Epidermal melanocyte (primary cell): ENCODE results near the gene TMEM256.
"Not testable (repeated sequence)": the region's sequence is repeated elsewhere in the genome, so short reads cannot be mapped to it uniquely, and the experiment has no call there.

Experiments
- DNase-seq: peaks from one replicate; pipeline ENCODE4 v3.0.0; 2011; ENCODE audit warnings: low spot score; ENCODE audit not compliant: insufficient read length

Gene TMEM256

DNA sequence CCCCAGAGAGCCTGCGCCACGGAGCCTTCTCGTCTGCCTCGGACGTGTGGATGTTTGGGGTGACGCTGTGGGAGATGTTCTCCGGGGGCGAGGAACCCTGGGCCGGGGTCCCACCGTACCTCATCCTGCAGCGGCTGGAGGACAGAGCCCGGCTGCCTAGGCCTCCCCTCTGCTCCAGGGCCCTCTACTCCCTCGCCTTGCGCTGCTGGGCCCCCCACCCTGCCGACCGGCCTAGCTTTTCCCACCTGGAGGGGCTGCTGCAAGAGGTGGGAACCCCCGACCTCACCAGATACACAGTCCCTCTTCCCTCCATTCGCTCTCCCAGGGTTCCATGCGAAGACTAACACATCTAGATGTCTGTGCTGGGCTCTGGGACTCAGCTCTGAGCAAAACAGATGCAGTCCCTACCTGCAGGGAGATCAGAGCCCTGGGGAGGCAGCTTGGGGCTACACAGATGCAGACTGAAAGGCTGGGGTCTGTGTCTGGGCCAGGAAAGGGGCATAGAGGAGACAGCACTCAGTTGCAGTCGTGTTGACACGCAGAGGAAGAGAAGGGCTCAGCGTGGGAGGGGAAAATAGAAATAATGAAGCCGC, 19.3 kb downstream of the TMEM256 start:
- no peak for DNase-seq

DNA sequence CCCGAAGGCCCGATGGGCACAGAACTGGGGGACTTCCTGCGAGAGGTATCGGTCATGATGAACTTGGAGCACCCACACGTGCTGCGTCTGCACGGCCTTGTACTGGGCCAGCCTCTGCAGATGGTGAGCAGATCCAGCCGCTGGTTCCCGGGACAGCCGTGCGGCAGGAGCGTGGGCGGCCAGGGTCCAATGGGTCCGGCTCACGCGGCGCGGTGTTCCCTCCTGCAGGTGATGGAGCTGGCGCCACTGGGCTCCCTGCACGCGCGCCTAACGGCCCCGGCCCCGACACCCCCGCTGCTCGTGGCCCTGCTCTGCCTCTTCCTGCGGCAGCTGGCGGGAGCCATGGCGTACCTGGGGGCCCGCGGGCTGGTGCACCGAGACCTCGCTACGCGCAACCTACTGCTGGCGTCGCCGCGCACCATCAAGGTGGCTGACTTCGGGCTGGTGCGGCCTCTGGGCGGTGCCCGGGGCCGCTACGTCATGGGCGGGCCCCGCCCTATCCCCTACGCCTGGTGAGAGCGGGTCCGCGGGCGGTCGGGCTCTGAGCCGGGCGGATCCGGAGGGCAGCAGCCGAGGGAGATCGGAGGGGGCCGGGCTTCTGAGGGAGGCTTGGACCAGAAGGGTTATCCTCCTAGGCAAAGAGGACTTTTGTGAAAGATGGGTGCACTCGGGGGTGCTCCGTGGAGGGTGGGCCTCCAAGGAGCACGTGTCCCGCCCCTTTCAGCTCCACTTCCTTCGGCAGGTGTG, 20.0 kb downstream of the TMEM256 start:
- DNase-seq, result no peak

DNA sequence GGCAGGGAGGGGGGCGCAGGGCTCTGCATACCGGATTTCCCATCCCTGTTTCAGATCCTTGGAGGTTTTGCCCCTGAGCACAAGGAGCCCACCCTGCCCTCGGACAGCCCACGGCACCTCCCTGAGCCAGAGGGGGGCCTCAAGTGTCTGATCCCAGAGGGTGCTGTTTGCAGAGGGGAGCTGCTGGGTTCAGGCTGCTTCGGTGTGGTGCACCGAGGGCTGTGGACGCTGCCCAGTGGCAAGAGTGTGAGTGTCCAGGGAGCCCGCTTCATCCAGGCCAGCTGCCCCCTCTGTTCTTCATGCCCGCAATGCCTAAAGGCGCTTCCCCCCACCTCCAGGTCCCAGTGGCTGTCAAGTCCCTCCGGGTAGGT, 20.5 kb downstream of the TMEM256 start:
- no peak for DNase-seq

DNA sequence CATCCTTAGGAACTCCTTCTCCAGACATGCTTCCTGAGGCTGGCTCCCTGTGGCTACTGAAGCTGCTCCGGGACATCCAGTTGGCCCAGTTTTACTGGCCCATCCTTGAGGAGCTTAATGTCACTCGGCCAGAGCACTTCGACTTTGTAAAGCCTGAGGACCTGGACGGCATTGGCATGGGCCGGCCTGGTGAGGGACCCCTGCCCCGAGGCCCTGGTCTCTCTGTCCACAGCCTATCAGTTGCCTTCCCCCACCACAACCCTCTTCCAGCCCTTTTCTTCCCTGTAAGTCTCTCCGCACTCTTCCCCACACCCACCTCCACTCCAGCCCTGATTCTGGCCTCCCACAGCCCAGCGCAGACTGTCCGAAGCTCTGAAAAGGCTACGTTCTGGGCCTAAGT, 21.0 kb downstream of the TMEM256 start:
- no peak for DNase-seq

DNA sequence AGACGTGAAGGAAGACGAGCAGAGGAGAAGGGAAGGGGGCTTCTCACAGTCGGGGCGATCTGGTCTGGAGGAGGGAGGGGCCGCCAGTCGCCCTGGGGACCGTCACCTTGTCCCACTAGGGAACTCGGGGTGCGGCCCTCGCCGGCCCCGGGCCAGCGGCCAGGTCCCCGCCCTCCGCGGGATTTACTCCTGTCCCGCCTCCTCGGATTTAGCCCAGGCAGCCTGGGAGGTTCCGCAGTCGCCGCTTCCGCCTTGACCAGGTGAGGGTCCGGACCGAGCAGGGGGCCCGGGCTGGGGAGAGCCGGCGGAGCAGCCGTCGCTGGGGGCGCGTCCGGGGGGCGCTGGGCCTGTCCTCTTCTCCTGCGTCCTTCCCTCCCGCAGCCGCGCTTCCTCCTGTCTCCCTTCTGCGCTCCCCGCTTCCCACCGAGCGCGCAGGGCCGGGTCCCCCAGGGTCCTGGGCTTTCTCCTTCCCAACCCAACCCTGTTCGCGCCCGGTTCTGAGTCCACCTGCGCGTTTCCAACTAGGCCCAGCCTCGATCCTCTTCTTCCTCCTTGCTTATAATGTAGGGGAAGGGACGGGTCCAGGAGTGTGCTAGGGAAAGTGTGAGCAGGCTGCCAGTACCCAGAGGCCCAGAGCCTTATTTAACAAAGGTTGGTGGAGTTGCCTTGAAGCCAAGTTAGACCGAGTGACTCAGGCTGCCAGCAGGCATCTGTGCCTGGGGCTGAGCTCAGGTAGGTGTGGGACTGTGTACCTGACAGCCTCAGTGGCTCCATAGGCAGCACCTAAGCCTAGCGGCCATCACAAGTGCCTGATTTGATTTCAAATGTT, 22.8 kb downstream of the TMEM256 start, which contains the start of gene TNK1:
Gene TNK1, plus strand, starts transcription at position 235 of the 829 bp plus-strand sequence. CDS start 1,838 bp downstream, outside the sequence.
- DNase-seq, result no peak

DNA sequence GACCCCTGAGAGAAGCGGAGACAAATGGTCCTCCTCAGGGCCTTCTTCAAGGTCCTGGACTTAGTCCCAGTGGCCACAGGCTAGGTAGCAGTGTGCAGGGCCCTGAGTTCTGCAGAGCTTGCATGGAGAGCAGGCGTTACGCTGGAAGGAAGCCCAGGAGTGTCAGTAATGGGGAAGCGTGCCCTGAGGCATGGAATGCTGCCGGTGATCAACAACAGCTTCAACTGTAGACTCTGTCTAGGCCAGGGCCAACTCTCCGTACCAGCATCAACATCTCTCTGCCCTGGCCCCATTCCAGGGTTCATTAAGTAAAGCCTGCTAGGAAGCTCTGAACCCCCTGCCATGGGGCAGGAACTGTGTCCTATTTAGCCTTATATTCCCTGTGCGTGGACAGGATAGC, 23.6 kb downstream of the TMEM256 start:
- DNase-seq, result peak; percentile 56

DNA sequence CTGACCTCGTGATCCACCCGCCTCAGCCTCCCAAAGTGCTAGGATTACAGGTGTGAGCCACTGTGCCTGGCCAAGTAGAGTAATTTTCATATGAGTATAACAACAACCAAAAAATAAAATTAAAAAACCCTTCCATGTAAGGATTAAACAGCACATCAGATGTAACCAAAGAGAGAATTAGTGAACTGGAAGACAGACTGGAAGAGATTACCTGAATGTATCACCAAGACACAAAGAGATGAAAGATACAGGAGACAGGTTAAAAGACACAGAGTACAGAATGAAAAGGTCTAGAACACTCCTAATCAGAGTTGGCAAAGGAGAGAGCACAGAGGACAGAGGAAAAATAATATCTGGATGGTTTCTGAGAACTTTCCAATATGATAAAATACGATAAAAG, 24.8 kb downstream of the TMEM256 start:
- DNase-seq, result no peak

DNA sequence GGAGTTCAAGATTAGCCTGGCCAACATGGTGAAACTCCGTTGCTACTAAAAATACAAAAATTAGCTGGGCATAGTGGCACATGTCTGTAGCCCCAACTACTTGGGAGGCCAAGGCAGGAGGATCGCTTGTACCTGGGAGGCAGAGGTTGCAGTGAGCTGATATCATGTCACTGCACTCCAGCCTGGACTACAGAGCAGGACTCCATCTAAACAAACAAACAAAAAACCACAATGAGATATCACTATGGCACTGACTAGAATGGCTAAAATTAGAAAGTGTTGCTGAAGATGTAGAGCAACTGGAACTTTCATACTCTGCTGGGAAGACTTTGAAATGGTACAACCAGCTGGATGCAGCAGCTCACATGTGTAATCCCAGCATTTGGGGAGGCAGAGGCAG, 29.5 kb downstream of the TMEM256 start:
- DNase-seq, result no peak

DNA sequence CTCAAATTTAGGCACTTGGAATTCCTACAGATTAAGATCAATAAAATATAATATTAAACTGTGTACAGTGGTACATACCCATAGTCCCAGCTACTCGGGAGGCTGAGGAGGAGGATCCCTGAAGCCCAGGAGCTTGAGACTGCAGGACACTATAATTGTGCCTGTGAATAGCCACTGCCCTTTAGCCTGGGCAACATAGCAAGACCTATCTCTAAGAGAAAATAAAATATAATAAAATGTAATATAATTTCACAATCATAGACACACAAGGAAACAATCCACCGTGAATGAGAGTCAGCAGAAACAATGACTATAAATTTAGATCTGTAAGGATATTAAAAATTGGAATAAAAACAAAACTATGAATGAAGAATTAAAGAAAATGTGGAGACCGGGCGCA, 33.0 kb downstream of the TMEM256 start:
- no peak for DNase-seq

DNA sequence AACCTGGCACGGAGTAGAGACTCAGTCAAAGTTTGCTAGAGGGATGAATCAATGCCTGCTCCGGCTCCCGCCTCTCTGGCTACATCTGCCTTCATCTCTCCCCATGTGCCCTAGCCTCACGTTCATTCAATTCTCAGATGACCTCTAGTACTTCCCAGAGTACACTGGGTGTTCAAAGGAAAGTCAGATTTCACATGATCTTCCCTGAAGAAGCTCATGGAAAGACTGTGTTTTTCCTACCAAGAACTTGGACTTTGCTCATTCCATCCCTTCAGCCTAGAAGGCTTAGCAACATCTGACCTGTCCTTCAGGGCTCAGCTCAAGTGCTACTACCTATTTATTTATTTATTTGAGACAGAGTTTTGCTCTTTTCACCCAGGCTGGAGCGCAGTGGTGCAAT, 34.1 kb downstream of the TMEM256 start:
- DNase-seq, result no peak

DNA sequence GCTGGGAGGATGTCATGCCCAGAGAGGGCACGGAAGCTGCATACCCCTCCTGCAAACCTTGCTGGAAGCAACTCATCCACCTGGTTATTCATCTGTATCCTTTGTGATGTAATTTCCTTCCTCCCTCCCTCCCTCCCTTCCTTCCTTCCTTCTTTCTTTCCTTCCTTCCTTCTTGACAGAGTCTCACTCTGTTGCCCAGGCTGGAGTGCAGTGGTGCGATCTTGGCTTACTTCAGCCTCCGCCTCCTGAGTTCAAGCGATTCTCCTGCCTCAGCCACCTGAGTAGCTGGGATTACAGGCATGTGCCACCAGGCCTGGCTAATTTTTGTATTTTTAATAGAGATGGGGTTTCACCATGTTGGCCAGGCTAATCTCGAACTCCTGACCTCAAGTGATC, 35.3 kb downstream of the TMEM256 start:
- not testable (repeated sequence) for DNase-seq

DNA sequence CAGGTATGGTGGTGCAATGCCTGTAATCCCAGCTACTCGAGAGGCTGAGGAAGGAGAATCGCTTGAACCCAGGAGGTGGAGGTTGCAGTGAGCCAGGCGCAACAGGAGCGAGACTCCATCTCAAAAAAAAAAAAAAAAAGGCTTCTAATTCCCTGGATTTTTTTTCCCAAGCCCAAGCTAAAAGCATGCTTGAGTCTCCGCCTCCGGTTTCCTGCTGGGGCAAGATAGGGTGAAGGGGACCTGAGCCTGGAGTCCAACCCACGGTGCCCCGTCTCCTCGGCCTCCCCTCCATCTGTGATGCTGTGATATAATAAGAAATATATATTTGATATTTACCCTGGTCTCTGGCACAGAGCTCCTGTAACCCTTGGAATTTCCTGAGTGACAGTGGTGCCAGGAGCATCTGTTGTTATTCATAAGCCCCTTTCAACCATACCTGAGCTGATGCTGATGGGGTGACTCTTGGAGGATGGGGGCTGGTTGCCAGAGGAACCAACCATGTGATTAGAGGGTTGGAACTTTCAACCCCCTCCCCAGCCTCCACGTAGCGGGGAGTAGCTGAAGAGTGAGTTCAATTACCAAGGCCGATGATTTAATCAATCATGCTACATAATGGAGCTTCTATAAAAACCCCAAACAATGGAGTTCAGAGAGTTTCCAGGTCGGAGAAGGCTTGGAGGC, 35.8 kb downstream of the TMEM256 start:
- no peak for DNase-seq

DNA sequence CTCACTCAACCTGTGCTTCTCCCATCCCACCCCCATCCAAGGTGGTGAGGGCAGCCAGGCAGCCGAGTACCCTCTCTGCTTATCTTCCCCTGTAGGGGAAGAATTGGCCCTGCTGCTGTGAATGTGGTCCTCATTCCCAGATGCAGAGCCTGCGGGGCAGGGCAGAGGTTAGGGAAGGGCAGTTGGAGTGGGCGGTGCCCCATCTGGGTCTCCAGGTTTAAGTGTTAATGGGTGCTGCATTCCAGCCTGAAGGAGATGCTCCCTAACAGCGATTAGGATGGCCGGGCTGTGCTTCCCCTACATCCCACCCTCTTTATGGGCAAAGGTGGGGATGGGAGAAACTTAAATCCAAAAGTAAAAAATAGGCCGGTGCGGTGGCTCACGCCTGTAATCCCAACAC, 36.8 kb downstream of the TMEM256 start:
- DNase-seq, result no peak

DNA sequence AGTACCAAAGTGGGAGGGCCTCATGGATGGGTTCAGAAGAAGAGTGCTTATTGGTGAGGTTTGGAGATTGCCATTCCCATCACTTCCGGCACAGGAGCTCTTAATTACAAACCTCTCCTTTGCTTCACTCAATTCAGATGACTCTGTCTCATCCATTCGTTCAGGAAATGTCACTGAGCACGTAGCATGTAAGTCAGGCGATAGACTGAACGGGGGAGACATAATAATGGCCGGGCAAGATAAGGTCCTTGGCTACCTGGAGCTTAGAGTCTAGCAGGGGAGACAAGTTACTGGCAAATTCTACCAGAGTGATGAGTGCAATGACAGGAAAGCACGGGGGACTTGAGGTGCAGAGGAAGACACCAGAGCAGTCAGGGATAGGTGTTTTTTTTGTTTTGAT, 37.9 kb downstream of the TMEM256 start:
- DNase-seq, result not testable (repeated sequence)

DNA sequence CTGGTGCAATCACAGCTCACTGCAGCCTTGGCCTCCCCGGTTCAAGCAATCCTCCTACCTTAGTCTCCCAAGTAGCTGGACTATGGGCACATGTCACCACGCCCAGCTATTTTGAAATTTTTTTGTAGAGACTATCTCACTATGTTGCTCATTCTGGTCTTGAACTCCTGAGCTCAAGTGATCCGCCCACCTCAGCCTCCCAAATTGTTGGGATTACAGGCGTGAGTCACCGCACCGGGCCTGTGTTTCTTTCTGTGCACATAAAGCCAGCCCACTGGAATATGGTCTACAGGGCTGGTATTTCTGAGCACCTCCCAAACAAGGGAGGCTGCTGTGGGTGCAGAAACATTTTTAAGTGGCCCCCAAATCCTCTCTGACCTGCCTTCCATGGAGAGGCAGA, 40.6 kb downstream of the TMEM256 start:
- DNase-seq, result no peak

DNA sequence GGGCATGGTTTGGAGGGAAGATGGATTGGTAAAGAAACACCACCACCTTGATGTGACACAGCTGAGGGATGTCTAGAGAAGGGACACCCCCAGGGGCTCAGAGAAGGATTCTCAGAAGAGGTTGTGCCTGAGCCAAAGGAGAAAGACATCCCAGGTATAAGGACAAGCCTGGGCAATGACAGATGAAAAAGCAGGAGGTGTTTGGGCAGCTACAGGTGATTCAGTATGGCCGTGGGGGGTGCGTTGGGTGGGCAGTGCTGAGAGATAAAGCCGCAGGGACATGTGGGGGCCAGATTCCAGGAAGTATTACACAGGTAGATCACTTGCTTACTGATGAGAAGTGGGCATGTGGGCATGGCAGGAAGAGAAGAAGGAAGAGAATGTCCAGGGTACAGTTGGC, 42.0 kb downstream of the TMEM256 start:
- DNase-seq, result no peak

DNA sequence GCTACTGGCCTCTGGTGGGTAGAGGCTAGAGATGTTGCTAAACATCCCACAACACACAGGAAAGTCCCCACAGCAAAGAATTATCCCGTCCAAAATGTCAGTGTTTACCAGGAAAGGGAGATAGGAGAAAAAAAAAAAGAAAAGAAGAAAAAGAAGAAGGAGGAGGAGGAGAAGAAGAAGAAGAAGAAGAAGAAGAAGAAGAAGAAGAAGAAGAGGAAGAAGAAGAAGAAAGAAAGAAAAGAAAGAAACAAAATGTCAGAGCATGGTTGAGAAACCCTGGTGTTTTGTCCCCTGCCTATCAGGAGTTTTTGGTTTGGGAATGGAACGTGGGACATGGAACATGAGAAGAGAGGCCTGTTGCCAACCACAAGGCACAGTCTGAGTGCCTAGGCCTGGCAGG, 46.5 kb downstream of the TMEM256 start:
- no peak for DNase-seq

DNA sequence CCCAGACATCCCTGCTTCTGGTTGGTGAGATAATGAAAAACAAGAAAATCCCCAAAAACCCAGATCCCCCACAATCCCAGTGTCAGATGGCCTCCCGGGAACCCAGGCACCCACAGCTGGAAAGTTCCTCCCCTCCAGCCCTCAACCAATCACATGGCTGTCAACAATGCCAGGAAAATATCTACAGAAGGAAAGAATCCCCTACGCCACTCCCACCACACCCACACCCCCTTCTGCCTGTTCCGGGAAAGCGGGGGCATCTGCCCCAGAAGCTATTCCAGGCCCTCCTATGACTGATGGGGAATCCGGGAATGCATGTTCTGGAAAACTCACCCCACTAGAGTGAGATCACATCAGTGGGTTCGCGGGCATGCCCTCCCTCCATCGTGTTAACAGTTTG, 47.1 kb downstream of the TMEM256 start:
- DNase-seq, result no peak

DNA sequence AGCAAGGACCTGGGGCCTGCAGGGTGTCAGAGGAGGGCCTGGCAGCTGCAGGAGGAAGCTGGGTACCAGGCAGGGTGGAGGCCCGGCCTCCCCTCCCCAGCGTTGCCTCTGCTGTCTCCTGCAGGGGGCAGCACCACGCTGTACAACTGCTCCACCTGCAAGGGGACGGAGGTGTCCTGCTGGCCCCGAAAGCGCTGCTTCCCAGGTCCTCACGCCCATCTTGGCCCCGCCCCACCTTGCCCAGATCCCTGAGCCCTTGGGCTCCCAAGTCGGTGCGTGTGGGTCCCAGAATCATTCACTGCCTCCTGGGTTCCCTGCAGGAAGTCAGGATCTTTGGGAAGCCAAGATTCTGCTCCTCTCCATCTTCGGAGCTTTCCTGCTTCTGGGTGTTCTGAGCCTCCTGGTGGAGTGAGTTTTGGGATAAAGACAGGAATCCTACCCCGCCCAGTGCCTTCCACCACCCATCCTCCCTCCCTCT, 47.8 kb downstream of the TMEM256 start:
- DNase-seq, result no peak

DNA sequence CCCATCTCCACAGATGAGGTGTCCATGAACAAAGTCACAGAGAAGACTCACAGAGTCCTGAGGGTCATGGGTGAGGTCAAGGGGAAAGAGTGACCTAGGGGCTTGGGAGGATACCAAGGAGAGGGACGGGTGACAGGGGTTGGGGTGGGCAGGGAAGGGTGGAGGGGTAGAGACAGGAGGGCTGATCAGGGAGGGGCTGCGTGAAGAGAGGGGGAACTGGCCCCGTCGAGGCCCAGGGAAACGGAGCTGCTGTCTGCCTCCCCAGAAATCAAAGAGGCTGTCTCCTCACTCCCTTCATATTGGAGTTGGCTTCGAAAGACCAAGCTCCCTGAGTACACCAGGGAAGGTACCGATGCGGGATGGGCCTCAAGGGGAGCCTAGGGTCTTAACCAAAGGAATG, 48.3 kb downstream of the TMEM256 start:
- DNase-seq, result no peak

DNA sequence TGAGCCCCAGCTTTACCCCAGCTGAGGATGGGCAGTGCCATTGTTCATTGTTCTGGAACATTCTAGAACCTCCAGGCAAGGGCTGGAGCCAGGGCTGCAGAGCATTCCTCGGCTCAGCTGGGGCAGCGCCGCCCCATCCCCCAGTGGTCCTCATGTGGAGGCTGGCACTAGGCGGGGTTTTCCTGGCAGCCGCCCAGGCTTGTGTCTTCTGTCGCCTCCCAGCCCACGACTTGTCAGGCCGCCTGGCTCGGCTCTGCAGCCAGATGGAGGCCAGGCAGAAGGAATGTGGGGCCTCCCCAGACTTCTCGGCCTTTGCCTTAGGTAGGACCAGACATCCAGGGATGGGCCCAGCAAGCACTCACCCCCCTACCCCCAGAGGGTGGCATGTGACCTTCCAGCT, 48.8 kb downstream of the TMEM256 start, which contains the start of gene TMEM95:
Gene TMEM95, plus strand, starts transcription at position 104 of the 400 bp plus-strand sequence. Its CDS starts 49 bp downstream, at position 153.
- DNase-seq, result no peak
